K562 (cell line): ENCODE data around the gene GPR55. TPM values are rescaled to one million over a fixed set of nuclear protein-coding genes. Genes with fewer than 3 reads are reported as not detected.

ENCODE experiments used
- ATAC-seq: fragments of 200-7000 bp; cut with Tn5 transposase; 3 replicates; pipeline ENCODE4 v1.9.1; 2020; ENCODE audit warnings: moderate library complexity
- BruUV-seq: library from RNA; stranded (reverse); fragments of 400-500 nt; replicated peaks from 2 replicates; lab custom pipeline; 2021; lab: Mats Ljungman, UMichigan
- CTCF ChIA-PET: fragments of 300-600 bp; formaldehyde crosslinking; extraction: SDS; loops from one replicate; lab custom pipeline; 2021; ENCODE audit warnings: low intra/inter-chr PET ratio; lab: Yijun Ruan, JAX
- POLR2A ChIA-PET: fragments of 300-600, 350-650 bp; sonication (Branson Sonifier 250); formaldehyde crosslinking; extraction: SDS; loops from one replicate; lab custom pipeline; 2021; ENCODE audit warnings: antibody characterized with exemption, inconsistent platforms; lab: Yijun Ruan, JAX
- DNase-seq, 4 experiments: peaks; one replicate each; pipeline versions ENCODE4 v3.0.0 to v3.0.0-alpha.2; 2011 to 2018; ENCODE audit warnings: low spot score in 3 of 4, mixed read lengths in 3 of 4; ENCODE audit errors: extremely low read depth in 1 of 4
- FAIRE-seq: peaks from 2 replicates; lab custom pipeline; 2011; peaks lifted over from hg19 to GRCh38; lab: Jason Lieb, UNC
- H2AFZ ChIP-seq: 2 replicates; pipeline ENCODE4 v1.6.0; 2011; ENCODE audit warnings: low read depth, low read length, control low read depth, inconsistent platforms
- H3K27ac ChIP-seq: fragments of 200-600 bp; 3 replicates; pipeline ENCODE4 v1.8.0; 2011; ENCODE audit warnings: low read depth, mild to moderate bottlenecking, control low read depth, inconsistent platforms, low read length, moderate library complexity, mixed read lengths; ENCODE audit errors: extremely low read depth
- H3K27me3 ChIP-seq, 2 experiments: fragments of 300-600 bp in 1 of 2; 2 replicates in 1 of 2; 3 replicates in 1 of 2; pipeline versions ENCODE4 v1.6.0 to v1.8.0; 2011; ENCODE audit warnings: inconsistent platforms in 2 of 2, low read length in 2 of 2, mild to moderate bottlenecking in 1 of 2, mixed read lengths in 1 of 2, moderate library complexity in 1 of 2; ENCODE audit not compliant: control insufficient read depth in 2 of 2, insufficient read depth in 2 of 2
- H3K36me3 ChIP-seq: fragments of 300-600 bp; 3 replicates; pipeline ENCODE4 v1.8.0; 2011; ENCODE audit warnings: mild to moderate bottlenecking, low read length, inconsistent platforms; ENCODE audit not compliant: control insufficient read depth, insufficient read depth
- H3K4me1 ChIP-seq, 2 experiments: fragments of 200-600 bp in 1 of 2; replicated peaks in 1 of 2; 2 replicates in 1 of 2; 3 replicates in 1 of 2; pipeline versions ENCODE4 v1.5.1 to v1.8.0; 2011; ENCODE audit warnings: inconsistent platforms in 2 of 2, low read length in 2 of 2, mild to moderate bottlenecking in 1 of 2, mixed read lengths in 1 of 2, moderate library complexity in 1 of 2; ENCODE audit not compliant: control insufficient read depth in 2 of 2, insufficient read depth in 2 of 2
- H3K4me2 ChIP-seq: 2 replicates; pipeline ENCODE4 v1.6.1; 2011; ENCODE audit warnings: low read length, control low read depth, inconsistent platforms, mixed read lengths; ENCODE audit not compliant: insufficient read depth
- H3K4me3 ChIP-seq: fragments of 200-600 bp; sonication (generic), shearing (Covaris generic); 2 replicates; pipeline ENCODE4 v1.5.1; 2016; ENCODE audit warnings: control low read depth, inconsistent platforms
- H3K79me2 ChIP-seq: fragments of 200-600 bp; 3 replicates; pipeline ENCODE4 v1.8.0; 2011; ENCODE audit warnings: low read length, inconsistent platforms; ENCODE audit not compliant: control insufficient read depth, insufficient read depth
- H3K9ac ChIP-seq, 2 experiments: 2 replicates each; pipeline versions ENCODE4 v1.6.0 to v1.6.1; 2011; ENCODE audit warnings: low read depth in 2 of 2, low read length in 2 of 2, control low read depth in 1 of 2, inconsistent platforms in 1 of 2, mild to moderate bottlenecking in 1 of 2, mixed read lengths in 1 of 2; ENCODE audit not compliant: insufficient read depth in 1 of 2
- H3K9me1 ChIP-seq: one replicate; pipeline ENCODE4 v1.6.0; 2011; ENCODE audit warnings: inconsistent platforms, mild to moderate bottlenecking, low read length, moderate library complexity; ENCODE audit not compliant: control insufficient read depth, insufficient read depth
- H3K9me3 ChIP-seq: replicated peaks from 2 replicates; pipeline ENCODE4 v1.5.1; 2011; ENCODE audit warnings: low read depth, low read length, inconsistent platforms; ENCODE audit not compliant: control insufficient read depth, insufficient read depth
- H4K20me1 ChIP-seq: replicated peaks from 2 replicates; pipeline ENCODE4 v1.6.1; 2011; ENCODE audit warnings: low read length, inconsistent platforms, mixed read lengths; ENCODE audit not compliant: control insufficient read depth, insufficient read depth
- BRD4 ChIP-seq: fragments of 200-600 bp; sonication (generic); IDR thresholded peaks from 2 replicates; pipeline ENCODE4 v1.6.1; 2017; ENCODE audit warnings: inconsistent platforms
- BRF1 ChIP-seq: IDR thresholded peaks from 3 replicates; pipeline ENCODE4 v1.6.1; 2011; ENCODE audit warnings: borderline replicate concordance, mild to moderate bottlenecking; ENCODE audit not compliant: insufficient read length; ENCODE audit errors: extremely low read depth
- CCAR2 ChIP-seq: fragments of 200-400 bp; formaldehyde crosslinking; IDR thresholded peaks from 2 replicates; pipeline ENCODE4 v1.6.1; 2017; ENCODE audit warnings: mild to moderate bottlenecking, low read depth, low read length
- ETV1 ChIP-seq: fragments of 450-650 bp; conservative IDR thresholded peaks from 2 replicates; pipeline ENCODE4 v1.6.1; 2016; ENCODE audit warnings: missing genetic modification characterization, control low read depth, low read depth, missing compliant biosample characterization
- HDAC2 ChIP-seq: fragments of 450-650 bp; IDR thresholded peaks from 2 replicates; pipeline ENCODE4 v1.6.1; 2016; ENCODE audit warnings: mild to moderate bottlenecking
- ILF3 ChIP-seq: fragments of 450-650 bp; IDR thresholded peaks from 2 replicates; pipeline ENCODE4 v1.6.1; 2018; ENCODE audit warnings: antibody characterized with exemption, mild to moderate bottlenecking, moderate library complexity, borderline replicate concordance
- NR2C1 ChIP-seq, 2 experiments: fragments of 450-650 bp; IDR thresholded peaks; 2 replicates each; pipeline ENCODE4 v1.6.1; 2017; ENCODE audit warnings: mild to moderate bottlenecking in 2 of 2, antibody characterized with exemption in 1 of 2, inconsistent platforms in 1 of 2, missing compliant biosample characterization in 1 of 2, missing genetic modification characterization in 1 of 2
- PML ChIP-seq: IDR thresholded peaks from 2 replicates; pipeline ENCODE4 v1.6.1; 2012; ENCODE audit warnings: low read length, inconsistent platforms
- PYGO2 ChIP-seq: fragments of 450-650 bp; IDR thresholded peaks from 2 replicates; pipeline ENCODE4 v1.6.1; 2016; ENCODE audit warnings: mild to moderate bottlenecking, missing genetic modification characterization, moderate library complexity, missing compliant biosample characterization
- SIRT6 ChIP-seq: IDR thresholded peaks from one replicate; pipeline ENCODE4 v1.6.1; 2012; ENCODE audit warnings: low read depth, mild to moderate bottlenecking, control low read depth, inconsistent platforms, low read length, moderate library complexity
- SMARCA4 ChIP-seq: fragments of 450-650 bp; IDR thresholded peaks from 2 replicates; pipeline ENCODE4 v1.6.1; 2016
- THRAP3 ChIP-seq: fragments of 450-650 bp; IDR thresholded peaks from 2 replicates; pipeline ENCODE4 v1.6.1; 2016; ENCODE audit warnings: mild to moderate bottlenecking, inconsistent platforms, borderline replicate concordance
- ZFP1 ChIP-seq: fragments of 450-650 bp; formaldehyde crosslinking; IDR thresholded peaks from 2 replicates; pipeline ENCODE4 v1.4.0; 2020; ENCODE audit warnings: mild to moderate bottlenecking, mixed read lengths
- ZNF140 ChIP-seq: fragments of 250-450 bp; sonication (Bioruptor Pico); IDR thresholded peaks from 2 replicates; pipeline ENCODE4 v1.8.0; 2021; ENCODE audit warnings: moderate library complexity, mild to moderate bottlenecking, inconsistent platforms
- ZNF253 ChIP-seq: fragments of 250-450 bp; sonication (Bioruptor Pico); conservative IDR thresholded peaks from 2 replicates; pipeline ENCODE4 v1.6.1; 2021; ENCODE audit warnings: mild to moderate bottlenecking
- ZNF644 ChIP-seq: fragments of 200-800 bp; sonication (Bioruptor generic); IDR thresholded peaks from 2 replicates; pipeline ENCODE4 v1.6.1; 2016; ENCODE audit warnings: low read depth, missing genetic modification characterization, missing compliant biosample characterization
- WGBS: fragments of 100-300 bp; shearing (Covaris generic); methylation state at CpG from one replicate; pipeline ENCODE4 v1.1.6; 2016; ENCODE audit warnings: low coverage, mixed read lengths; ENCODE audit not compliant: insufficient coverage; ENCODE audit errors: missing lambda C conversion rate; 5-methylcytosine and 5-hydroxymethylcytosine counted together
- in situ Hi-C: fragments of 300-500 bp; cut with MboI; formaldehyde crosslinking; loops from 4 replicates; pipeline ENCODE4 v1.15.0; 2018; ENCODE audit warnings: inconsistent platforms, mixed read lengths
- intact Hi-C: fragments of 100-400 bp; cut with micrococcal nuclease; formaldehyde crosslinking; loops from 2 replicates; pipeline ENCODE4 v1.14.2; 2022
- polyA plus RNA-seq, 8 experiments: library from polyadenylated mRNA; depleted of rRNA in 4 of 8; stranded (reverse) in 5 of 8; unstranded in 3 of 8; fragments of >200 nt; fragmentation: Nextera tagmentation in 2 of 8; fragmentation: Illumina TruSeq in 1 of 8; extraction: Ambion mirVana in 2 of 8; extraction: Trizol in 1 of 8; gene quantifications; 2 replicates each; pipeline versions ENCODE4 v1.2.1 to v1.2.3, GENCODE V29; 2011 to 2014; ENCODE audit warnings: inconsistent platforms in 1 of 8, missing spikeins in 1 of 8
- total RNA-seq, 7 experiments: library from RNA; depleted of rRNA in 6 of 7; stranded (reverse); fragments of >200 nt in 6 of 7; fragmentation: Illumina TruSeq in 2 of 7; extraction: Trizol in 2 of 7; gene quantifications; 2 replicates each; pipeline versions ENCODE4 v1.2.1 to v1.2.3, GENCODE V29; 2011 to 2021; ENCODE audit warnings: low replicate concordance in 1 of 7
- TF ChIP-seq, protein P1 (sequence below), 2 experiments: fragments of 450-650 bp in 1 of 2; sonication (generic) in 1 of 2; formaldehyde crosslinking in 1 of 2; IDR thresholded peaks in 1 of 2; conservative IDR thresholded peaks in 1 of 2; 2 replicates each; pipeline versions ENCODE4 v1.6.1 to v1.8.1; 2016 to 2023; ENCODE audit warnings: mild to moderate bottlenecking in 2 of 2, moderate library complexity in 2 of 2, inconsistent platforms in 1 of 2, missing genetic modification reagents in 1 of 2
- TF ChIP-seq, protein P2 (sequence below): sonication (generic); formaldehyde crosslinking; IDR thresholded peaks from 2 replicates; pipeline ENCODE4 v1.9.0; 2022; ENCODE audit warnings: mild to moderate bottlenecking, missing genetic modification reagents
- TF ChIP-seq, protein P3 (sequence below): fragments of 250-450 bp; sonication (Bioruptor Pico); IDR thresholded peaks from 2 replicates; pipeline ENCODE4 v1.8.0; 2021; ENCODE audit warnings: mild to moderate bottlenecking, moderate library complexity

GPR55 gene
- total and polyA plus RNA-seq, 9 of the 15 experiments (the other 6 are each of a cell fraction or from before 2014, with no cell fraction given): 0.11 to 0.49 (median 0.27) TPM

DNA sequence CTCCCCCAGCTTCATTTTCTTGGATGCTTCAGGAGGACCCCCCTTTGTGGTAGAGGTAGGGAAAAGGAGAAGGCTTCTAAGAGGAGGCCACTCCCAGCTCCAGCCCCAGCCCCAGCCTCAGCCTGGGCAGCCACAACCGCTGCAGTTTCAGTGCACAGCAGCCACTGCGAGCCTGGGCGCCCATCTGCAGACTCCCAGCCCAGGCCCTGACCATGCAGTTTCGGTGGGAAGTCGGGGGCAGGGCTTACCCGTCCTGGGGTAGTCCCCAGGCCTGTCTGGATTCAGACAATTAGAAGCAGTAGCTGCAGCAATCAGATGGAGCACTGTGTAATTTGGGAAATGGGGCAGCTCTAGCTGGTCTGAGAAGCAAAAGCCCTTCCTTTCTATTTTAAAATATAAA lies 31.7 kb downstream of the GPR55 start:
- H3K9me1 ChIP-seq: no peaks in the 10 kb centered on the region
- H3K4me2 ChIP-seq: no peak overlapping the region
- ATAC-seq: no peak
- H3K9ac ChIP-seq: no peak overlapping the region
- in situ Hi-C loops: no loop called here
- TF ChIP-seq ZNF253 (CRISPR knock-in tag): no peak
- TF ChIP-seq NR2C1 (IDR thresholded peaks at IDR 0.05): no peak
- TF ChIP-seq NR2C1 (tag; IDR thresholded peaks at IDR 0.05): no peak
- no peak for TF ChIP-seq ILF3
- no peak for TF ChIP-seq ZNF140 (CRISPR knock-in tag)
- TF ChIP-seq SIRT6: no peak
- no peak for TF ChIP-seq PYGO2
- TF ChIP-seq, protein P1, sequence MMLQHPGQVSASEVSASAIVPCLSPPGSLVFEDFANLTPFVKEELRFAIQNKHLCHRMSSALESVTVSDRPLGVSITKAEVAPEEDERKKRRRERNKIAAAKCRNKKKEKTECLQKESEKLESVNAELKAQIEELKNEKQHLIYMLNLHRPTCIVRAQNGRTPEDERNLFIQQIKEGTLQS (IDR thresholded peaks at IDR 0.05): no peak
- TF ChIP-seq, protein P1 (CRISPR knock-in tag; conservative IDR thresholded peaks at IDR 0.05): no peak
- no peak for TF ChIP-seq BRF1
- no peak for TF ChIP-seq PML
- no peak for TF ChIP-seq HDAC2
- TF ChIP-seq THRAP3: no peak
- TF ChIP-seq BRD4: no peak
- TF ChIP-seq, protein P2, sequence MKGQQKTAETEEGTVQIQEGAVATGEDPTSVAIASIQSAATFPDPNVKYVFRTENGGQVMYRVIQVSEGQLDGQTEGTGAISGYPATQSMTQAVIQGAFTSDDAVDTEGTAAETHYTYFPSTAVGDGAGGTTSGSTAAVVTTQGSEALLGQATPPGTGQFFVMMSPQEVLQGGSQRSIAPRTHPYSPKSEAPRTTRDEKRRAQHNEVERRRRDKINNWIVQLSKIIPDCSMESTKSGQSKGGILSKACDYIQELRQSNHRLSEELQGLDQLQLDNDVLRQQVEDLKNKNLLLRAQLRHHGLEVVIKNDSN: no peak
- TF ChIP-seq SMARCA4: no peak
- no peak for TF ChIP-seq ZFP1
- TF ChIP-seq ETV1 (tag): no peak
- no peak for TF ChIP-seq CCAR2
- TF ChIP-seq, protein P3, sequence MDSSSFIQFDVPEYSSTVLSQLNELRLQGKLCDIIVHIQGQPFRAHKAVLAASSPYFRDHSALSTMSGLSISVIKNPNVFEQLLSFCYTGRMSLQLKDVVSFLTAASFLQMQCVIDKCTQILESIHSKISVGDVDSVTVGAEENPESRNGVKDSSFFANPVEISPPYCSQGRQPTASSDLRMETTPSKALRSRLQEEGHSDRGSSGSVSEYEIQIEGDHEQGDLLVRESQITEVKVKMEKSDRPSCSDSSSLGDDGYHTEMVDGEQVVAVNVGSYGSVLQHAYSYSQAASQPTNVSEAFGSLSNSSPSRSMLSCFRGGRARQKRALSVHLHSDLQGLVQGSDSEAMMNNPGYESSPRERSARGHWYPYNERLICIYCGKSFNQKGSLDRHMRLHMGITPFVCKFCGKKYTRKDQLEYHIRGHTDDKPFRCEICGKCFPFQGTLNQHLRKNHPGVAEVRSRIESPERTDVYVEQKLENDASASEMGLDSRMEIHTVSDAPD (CRISPR knock-in tag): no peak
- no peak for TF ChIP-seq ZNF644
- TF ChIP-seq, all 486 proteins: peak for 0
- DNase-seq (no peak), FAIRE-seq (no peak)
- no peak overlapping the region for H2AFZ ChIP-seq
- WGBS: 13% methylated on average over 6 of the region's 6 CpGs
- no peaks in the 10 kb centered on the region for H3K79me2 ChIP-seq
- no peaks in the 10 kb centered on the region for H3K36me3 ChIP-seq
- H4K20me1 ChIP-seq: no peaks in the 10 kb centered on the region
- BruUV-seq: no TSS peak
- H3K27me3 ChIP-seq: peaks cover 8 to 62% of the 10 kb centered on the region in 2 experiments; a peak in 4 of 5 replicates
- no peaks in the 10 kb centered on the region for H3K9me3 ChIP-seq
- intact Hi-C loops: no loop called here
- ChIA-PET CTCF (no interaction called here), POLR2A (interaction anchor here (0.6 kb wide), 1 partner anchor 71 kb away, joined by 3 read pairs; no protein-coding TSS in a partner anchor)
- H3K4me1 ChIP-seq: no peaks in the 10 kb centered on the region; a peak in 2 of 5 replicates
- H3K4me3 ChIP-seq: no peak overlapping the region
- no peak overlapping the region for H3K27ac ChIP-seq
